IPS-18a (cell line): ENCODE measurements around the gene DPP6.

ENCODE experiments used
- H3K27ac ChIP-seq: one replicate; pipeline ENCODE4 v1.5.1; 2013; ENCODE audit warnings: low read length
- H3K27me3 ChIP-seq: one replicate; pipeline ENCODE4 v1.6.1; 2013; ENCODE audit warnings: mild to moderate bottlenecking, low read length; ENCODE audit not compliant: control insufficient read depth, insufficient read depth
- H3K36me3 ChIP-seq: one replicate; pipeline ENCODE4 v1.6.1; 2013; ENCODE audit warnings: low read depth, low read length; ENCODE audit not compliant: control insufficient read depth
- H3K4me1 ChIP-seq: one replicate; pipeline ENCODE4 v1.6.1; 2013; ENCODE audit warnings: low read depth, low read length; ENCODE audit not compliant: control insufficient read depth
- H3K4me3 ChIP-seq: one replicate; pipeline ENCODE4 v1.5.1; 2013; ENCODE audit warnings: low read length
- H3K9ac ChIP-seq: one replicate; pipeline ENCODE4 v1.6.1; 2013; ENCODE audit warnings: mild to moderate bottlenecking, low read length, moderate library complexity
- H3K9me3 ChIP-seq: one replicate; pipeline ENCODE4 v1.6.1; 2013; ENCODE audit warnings: low read depth, low read length; ENCODE audit not compliant: control insufficient read depth

Gene DPP6

GRCh38 chr7:154430640-154431039 is 378.4 kb downstream of the DPP6 start:
- H3K9me3 ChIP-seq = no peaks in the 10 kb centered on the region

GRCh38 chr7:154431045-154431444 is 378.8 kb downstream of the DPP6 start:
- H3K27ac ChIP-seq = no peak overlapping the region
- no peak overlapping the region for H3K9ac ChIP-seq
- no peaks in the 10 kb centered on the region for H3K9me3 ChIP-seq
- no peaks in the 10 kb centered on the region for H3K27me3 ChIP-seq
- H3K36me3 ChIP-seq = no peaks in the 10 kb centered on the region
- H3K4me3 ChIP-seq = no peak overlapping the region
- no peaks in the 10 kb centered on the region for H3K4me1 ChIP-seq

More at GRCh38 chr7:154430640-154431039, 378.4 kb downstream of the DPP6 start:
- H3K27ac ChIP-seq = no peak overlapping the region
- H3K9ac ChIP-seq = no peak overlapping the region
- no peaks in the 10 kb centered on the region for H3K27me3 ChIP-seq
- no peaks in the 10 kb centered on the region for H3K4me1 ChIP-seq
- no peaks in the 10 kb centered on the region for H3K36me3 ChIP-seq
- H3K4me3 ChIP-seq = no peak overlapping the region

GRCh38 chr7:154433632-154434598 is 381.7 kb downstream of the DPP6 start:
- no peak overlapping the region for H3K4me3 ChIP-seq
- H3K9ac ChIP-seq = no peak overlapping the region
- H3K9me3 ChIP-seq = no peaks in the 10 kb centered on the region
- no peaks in the 10 kb centered on the region for H3K4me1 ChIP-seq
- H3K27me3 ChIP-seq = no peaks in the 10 kb centered on the region
- no peak overlapping the region for H3K27ac ChIP-seq
- H3K36me3 ChIP-seq = no peaks in the 10 kb centered on the region

DNA sequence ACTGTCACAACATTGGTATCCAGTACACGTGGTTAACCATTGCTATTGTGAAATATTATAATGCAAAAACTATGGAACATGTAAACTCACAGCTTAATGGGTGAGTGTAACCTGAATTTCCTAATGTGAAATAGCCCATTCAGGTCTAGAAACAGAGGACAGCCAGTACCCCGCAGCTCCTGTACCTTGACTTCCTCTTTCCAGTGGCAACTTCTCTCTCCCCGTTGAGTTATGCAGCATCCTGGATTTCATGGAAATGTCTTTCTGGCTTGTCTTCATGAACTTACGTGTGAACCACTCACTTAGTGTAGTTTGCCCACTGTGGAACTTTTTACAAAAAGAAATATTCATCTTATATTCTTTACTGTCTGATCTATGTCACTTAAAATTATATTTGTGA is 384.4 kb downstream of the DPP6 start:
- Histone ChIP-seq H3K9me3 (no peaks in the 10 kb centered on the region), H3K9ac (no peak overlapping the region), H3K4me3 (no peak overlapping the region), H3K27ac (no peak overlapping the region), H3K27me3 (no peaks in the 10 kb centered on the region), H3K4me1 (no peaks in the 10 kb centered on the region), H3K36me3 (no peaks in the 10 kb centered on the region)

DNA sequence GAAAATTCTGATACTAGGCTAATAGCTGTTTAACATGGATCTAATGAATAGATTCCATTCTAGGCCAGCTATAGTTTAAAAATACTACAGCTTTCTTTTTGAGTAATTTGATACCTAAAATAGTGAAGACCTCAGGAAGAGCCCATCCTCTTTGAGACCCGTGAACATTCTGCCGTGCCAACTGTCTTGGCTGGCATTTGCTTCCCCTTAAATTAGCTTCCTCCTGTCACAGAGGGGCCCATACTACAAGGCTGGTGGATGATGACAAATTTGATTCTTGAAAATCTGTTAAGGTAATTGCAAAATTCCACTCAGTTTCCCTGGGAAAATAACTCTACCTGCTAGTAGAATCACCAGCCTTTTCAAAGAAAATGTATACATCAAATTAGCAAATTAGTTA is 385.0 kb downstream of the DPP6 start:
- no peaks in the 10 kb centered on the region for H3K27me3 ChIP-seq
- no peaks in the 10 kb centered on the region for H3K4me1 ChIP-seq
- H3K9ac ChIP-seq = no peak overlapping the region
- no peaks in the 10 kb centered on the region for H3K9me3 ChIP-seq
- H3K27ac ChIP-seq = no peak overlapping the region
- no peak overlapping the region for H3K4me3 ChIP-seq
- H3K36me3 ChIP-seq = no peaks in the 10 kb centered on the region

- no peaks in the 10 kb centered on the region for H3K27me3 ChIP-seq
- no peaks in the 10 kb centered on the region for H3K4me1 ChIP-seq
- no peak overlapping the region for H3K9ac ChIP-seq
- no peak overlapping the region for H3K4me3 ChIP-seq
- H3K9me3 ChIP-seq = no peaks in the 10 kb centered on the region
- no peaks in the 10 kb centered on the region for H3K36me3 ChIP-seq
- H3K27ac ChIP-seq = no peak overlapping the region
Observed at GRCh38 chr7:154438571-154439367, 386.6 kb downstream of the DPP6 start.

DNA sequence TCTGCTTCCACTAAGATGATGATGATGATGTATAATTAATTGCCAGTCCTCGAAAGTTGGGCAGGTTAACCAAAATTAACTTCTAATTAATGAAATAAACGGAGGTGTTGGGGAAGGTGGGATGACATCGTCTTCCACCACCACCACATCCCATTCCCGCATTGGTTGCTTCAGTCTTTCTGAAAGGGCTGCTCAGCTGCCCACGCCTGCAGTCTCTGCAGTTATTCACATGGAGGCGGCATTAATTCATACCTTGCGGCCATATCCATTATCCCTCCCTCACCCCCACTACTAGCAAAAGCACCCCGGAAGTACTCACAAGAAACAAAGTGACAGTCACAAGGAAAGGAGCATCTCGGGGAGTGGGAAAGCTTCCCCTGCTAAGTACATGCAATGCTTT is 387.9 kb downstream of the DPP6 start:
- H3K9ac ChIP-seq = no peak overlapping the region

GRCh38 chr7:154440651-154441050 is 388.5 kb downstream of the DPP6 start:
- Histone ChIP-seq H3K36me3 (no peaks in the 10 kb centered on the region), H3K9ac (no peak overlapping the region), H3K27me3 (no peaks in the 10 kb centered on the region), H3K4me1 (no peaks in the 10 kb centered on the region), H3K9me3 (no peaks in the 10 kb centered on the region), H3K27ac (no peak overlapping the region), H3K4me3 (no peak overlapping the region)

More for the DNA sequence above, 387.9 kb downstream of the DPP6 start:
- Histone ChIP-seq H3K4me1 (no peaks in the 10 kb centered on the region), H3K27ac (no peak overlapping the region), H3K4me3 (no peak overlapping the region), H3K27me3 (no peaks in the 10 kb centered on the region), H3K36me3 (no peaks in the 10 kb centered on the region), H3K9me3 (no peaks in the 10 kb centered on the region)

DNA sequence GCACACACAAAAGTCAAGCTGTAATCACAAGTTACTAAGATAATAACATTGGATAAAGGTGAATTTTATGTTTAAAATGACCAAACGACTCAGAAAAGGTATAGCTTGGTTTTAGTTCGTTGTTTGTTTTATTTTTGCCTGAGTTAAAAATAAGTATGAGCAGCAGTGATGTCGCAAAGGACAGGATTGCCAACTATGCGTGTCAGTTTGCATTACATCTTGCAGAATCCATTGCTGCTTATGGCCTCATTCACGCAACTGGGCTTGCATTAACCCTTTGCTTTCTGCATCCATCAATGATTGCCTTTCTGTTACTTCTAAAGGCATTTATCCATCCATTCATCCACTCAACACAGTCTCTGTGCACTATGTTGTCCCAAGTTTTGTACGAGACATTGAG is 389.6 kb downstream of the DPP6 start:
- Histone ChIP-seq H3K9ac (no peak overlapping the region), H3K4me3 (no peak overlapping the region), H3K9me3 (no peaks in the 10 kb centered on the region), H3K27me3 (no peaks in the 10 kb centered on the region), H3K27ac (no peak overlapping the region), H3K4me1 (no peaks in the 10 kb centered on the region), H3K36me3 (no peaks in the 10 kb centered on the region)

DNA sequence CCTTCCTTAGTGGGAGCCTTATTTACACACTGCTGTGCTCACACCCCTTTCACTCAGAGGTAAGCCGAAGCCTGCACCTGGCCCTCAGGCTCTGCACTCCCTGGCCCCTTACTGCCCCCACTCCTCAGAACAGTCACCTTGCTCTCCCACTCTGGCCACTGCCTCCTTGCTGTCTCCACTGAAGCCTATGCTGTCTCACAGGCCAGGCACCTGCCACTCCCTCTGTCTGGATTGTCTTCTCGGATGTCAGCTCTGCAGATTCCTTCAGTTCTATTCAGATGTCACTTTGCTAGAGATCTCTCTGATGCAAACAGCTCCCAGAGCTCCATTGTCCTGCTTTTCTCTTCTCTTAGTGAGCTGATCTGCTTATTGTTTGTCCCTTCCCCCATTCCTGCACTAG is 390.7 kb downstream of the DPP6 start:
- no peak overlapping the region for H3K27ac ChIP-seq
- no peak overlapping the region for H3K4me3 ChIP-seq
- H3K9me3 ChIP-seq = no peaks in the 10 kb centered on the region
- H3K36me3 ChIP-seq = no peaks in the 10 kb centered on the region
- H3K9ac ChIP-seq = no peak overlapping the region
- H3K27me3 ChIP-seq = no peaks in the 10 kb centered on the region
- no peaks in the 10 kb centered on the region for H3K4me1 ChIP-seq

- no peaks in the 10 kb centered on the region for H3K9me3 ChIP-seq
- H3K4me1 ChIP-seq = no peaks in the 10 kb centered on the region
- H3K4me3 ChIP-seq = no peak overlapping the region
- H3K27me3 ChIP-seq = no peaks in the 10 kb centered on the region
- H3K9ac ChIP-seq = no peak overlapping the region
- no peaks in the 10 kb centered on the region for H3K36me3 ChIP-seq
- no peak overlapping the region for H3K27ac ChIP-seq
Observed at GRCh38 chr7:154450451-154450850, 398.3 kb downstream of the DPP6 start.
